TTC549 (cell line): Measurements from ENCODE around the gene DCST1.
A peak's percentile ranks its signal among the peaks of the same experiment; 100 is the strongest.

Experiments
- FAIRE-seq: peaks from 2 replicates; lab custom pipeline; 2012; peaks lifted over from hg19 to GRCh38; lab: Jason Lieb, UNC

Gene DCST1

DNA sequence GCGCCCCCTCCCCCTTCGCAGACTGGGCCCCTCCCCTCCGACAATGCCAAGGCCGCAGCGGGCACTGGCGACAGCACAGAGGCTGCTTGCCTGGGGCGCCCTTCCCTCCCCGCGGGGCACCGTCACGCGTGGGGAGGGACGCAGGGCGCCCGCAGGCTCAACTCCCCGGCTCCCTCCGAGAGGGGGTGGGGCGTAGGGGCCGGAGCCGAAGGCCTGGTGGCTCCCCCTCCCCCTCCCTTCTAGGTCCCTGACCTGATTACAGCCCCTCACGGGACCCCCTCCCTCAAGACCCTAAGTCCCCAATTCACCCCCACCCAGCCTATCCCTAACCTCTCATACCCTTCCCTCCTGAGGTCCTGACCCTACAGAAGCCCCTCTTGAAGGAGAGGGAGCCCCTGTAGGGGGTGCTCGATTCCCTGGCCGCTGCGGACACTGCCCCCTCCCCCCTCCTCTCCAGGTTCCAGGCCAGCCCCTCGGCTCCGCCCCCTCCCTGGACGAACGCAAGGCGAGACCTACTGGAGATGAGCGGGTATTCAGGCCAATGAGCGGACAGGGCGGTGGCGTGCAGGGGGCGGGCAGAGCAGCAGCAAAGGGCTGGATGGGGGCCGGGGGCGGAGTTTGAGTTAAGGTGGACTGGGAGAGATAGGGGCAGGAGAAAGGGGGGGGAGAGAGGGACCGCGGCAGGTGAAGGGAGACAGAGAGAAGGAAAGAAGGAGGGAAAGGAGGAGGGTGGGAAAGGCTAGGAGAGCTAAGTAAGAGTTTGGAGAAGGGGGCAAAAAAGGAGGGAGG is 31.8 kb upstream of the DCST1 start:
- FAIRE-seq = peak; percentile 93

DNA sequence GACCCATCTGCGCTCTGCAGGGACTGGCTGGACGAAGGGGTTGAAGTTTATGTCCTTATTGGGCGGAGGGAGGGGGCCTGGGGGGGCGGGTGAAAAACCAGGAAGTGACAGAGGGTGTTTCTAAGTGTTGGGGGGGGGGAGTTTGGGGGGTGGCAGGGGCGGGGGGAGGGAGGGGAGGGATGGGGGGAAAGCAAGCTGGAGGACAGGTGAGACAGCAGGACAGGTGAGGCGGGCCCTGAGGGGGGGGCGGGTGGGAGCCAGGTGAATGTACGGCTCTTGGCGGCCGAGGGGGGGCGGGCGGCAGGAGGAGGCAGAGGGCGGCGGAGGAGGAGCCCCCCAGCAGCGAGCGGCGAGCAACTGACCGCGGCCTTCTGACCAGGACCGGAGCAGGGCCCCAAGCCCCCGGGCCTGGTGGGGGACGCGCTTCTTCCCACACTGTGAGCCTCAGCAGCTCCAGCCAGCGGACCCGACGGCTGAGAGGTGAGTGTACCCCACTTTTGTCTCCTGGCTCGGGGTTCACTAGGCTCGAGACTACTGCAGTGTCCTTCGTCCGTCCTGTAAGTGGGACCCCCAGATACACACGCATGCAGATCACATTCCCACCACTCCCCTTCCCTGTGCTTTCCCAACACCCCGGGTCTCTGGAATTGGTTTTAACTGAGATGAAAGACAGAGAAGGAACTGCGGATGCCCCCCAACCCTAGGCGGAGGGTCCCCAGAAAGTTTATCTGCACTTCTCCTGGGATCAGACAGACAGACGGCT is 31.0 kb upstream of the DCST1 start, which contains the start of gene ZBTB7B:
Gene ZBTB7B, plus strand, starts transcription at position 339 of the 763 bp plus-strand sequence. CDS start 11,859 bp downstream, outside the sequence.
- no peak for FAIRE-seq

DNA sequence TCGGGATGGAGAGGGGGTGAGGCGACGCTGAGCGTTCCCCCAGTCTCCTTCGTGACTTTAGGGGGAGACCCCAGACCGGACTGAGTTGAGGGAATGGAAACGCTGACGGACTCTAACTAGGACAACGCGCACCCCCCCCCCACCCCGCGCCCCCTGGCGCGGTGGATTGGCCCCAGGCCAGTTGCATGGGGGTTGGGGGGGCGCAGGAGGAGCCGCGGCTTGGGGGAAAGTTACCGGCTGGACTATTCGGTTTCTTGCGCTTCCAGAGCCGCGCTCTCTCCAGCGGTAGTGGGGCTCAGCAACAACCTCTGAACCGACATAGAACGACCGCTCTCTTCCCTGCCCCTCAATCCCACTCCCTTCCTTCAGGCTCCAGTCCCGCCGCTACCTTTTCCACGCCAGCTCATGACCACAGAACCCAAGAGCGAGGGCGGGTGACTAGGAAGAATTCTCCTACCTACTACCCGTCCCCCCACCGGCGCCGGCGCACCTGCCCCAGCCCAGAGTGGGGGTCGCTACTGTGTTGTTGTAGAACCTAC is 30.3 kb upstream of the DCST1 start:
- no peak for FAIRE-seq

DNA sequence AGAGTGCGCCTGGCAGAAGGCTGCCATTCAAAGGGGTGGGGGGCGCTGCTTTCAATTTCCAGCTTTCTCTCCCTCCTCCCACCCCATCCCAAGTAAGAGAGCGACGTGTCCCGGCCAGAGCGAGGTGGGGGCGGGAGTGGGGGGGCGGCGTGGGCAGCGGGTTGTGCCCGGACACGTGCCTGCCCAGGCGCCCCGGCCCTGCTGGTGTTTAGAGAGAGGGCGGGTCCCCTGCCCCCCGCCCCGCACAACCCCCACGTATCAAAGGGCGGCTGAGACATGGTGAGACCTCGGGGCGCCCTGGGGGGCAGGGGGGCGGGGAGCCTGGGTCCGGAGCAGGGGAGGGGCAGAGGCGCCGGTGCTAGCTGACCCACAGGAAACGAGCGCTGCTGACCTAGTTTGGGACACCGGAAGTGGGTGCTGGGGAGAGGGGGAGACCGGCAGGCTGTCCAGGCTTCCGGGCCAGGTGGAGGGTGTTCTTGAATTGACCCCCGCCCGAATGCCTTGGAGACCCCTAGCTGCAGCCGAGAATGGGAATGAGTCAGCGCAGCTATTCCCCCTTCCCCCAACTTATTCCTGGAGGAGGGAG is 29.8 kb upstream of the DCST1 start:
- no peak for FAIRE-seq

DNA sequence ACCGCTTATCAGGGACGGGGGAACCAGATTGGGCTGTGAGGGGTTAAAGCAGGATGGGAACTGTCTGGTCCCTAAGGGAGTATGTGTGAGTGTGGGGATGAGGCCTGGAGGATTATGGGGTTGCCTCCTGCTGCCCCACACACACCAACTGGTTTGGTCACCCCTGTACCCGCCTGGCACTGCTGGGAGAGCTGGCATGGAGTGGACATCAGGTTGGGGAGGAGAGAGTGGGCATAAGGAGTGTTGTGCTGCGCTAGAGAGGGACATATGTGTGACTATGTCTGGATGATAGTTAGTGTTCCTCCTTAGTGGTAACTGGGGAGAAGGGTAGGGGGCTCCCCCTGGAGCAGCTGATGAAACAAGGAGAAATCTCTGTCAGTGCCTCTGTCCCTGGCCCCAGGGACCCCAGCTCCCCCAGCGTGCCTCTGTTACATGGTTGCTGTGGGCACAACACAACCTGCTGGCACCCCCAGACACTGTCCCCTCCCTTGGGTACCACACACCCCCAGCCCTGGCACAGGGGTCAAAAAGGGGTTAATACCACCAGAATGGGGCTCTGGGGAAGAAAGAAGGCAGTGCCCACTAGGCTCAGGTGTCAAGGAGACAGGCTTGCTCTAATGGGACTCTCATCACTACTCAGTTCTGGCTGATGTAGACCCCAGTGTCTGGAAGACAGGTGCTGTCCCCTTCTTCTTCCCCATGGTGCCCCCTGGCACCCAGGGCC is 29.1 kb upstream of the DCST1 start:
- no peak for FAIRE-seq

DNA sequence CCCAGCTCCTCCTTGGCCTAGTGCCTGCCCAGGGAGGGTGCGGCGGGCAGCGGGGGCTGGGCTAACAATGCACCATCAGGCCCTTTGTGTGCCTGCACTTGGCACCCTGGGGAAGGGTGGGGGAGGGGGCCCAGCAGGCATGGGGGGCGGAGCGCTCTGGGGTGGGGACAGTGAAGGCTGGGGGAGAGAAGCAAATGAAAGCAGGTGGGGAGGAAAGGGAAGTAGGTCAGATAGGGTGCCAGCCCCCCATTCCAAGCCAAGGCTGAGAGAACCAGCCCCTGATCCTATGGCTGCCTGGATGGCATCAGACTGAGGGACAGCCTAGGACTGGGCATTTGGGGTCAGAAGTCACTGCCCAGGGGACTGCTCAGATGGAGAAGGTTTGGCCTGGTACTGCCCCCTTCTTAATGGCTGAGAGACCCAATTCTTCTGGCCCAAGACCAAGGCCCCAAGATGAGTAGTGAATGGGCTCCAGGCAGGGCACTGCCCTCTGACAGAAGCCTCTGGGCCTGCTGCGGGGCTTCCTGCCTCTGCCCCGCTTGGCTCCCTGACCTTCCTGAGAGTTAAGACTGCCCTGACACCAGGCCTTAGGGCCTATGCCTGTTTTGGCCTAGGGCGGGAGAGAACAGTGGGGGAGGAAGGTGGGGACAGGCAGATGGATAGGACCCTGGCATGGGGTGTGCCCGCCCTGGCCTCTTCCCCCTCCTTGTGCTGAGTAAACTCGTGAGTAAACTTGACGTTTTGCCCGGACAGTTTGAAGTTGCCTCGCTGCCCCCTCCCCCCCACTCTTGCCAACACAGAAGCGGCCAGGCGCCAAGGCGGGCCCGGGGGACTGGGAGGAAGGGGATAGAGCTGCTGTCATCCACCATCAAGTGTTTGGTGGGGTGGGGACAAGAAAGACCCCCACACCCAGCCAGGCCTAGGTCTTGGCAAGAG is 28.3 kb upstream of the DCST1 start:
- no peak for FAIRE-seq

DNA sequence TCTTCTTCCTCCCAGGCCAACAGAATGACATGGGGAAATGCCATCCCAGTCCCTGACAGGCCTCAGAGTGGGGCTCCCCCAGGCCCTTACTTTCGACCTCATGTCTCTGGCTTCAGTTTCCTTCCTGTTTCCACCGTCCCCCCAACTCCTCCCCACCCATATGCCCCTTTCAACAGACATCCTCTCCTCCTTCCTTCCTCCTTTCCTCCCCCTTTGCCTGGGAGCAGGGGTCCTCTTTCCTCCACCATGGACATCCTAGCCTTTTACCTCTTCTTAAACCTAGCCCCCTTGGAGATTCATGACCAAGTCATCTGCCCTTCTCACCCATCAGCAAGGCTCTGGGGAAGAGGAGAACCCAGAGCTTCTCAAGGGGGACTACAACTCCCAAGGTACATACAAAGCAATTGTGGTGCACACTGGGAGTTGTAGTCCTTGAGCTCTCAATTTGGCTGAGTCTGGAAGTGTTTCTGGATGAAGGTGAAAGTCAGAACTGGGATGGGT is 27.0 kb upstream of the DCST1 start:
- FAIRE-seq = peak; percentile 98

DNA sequence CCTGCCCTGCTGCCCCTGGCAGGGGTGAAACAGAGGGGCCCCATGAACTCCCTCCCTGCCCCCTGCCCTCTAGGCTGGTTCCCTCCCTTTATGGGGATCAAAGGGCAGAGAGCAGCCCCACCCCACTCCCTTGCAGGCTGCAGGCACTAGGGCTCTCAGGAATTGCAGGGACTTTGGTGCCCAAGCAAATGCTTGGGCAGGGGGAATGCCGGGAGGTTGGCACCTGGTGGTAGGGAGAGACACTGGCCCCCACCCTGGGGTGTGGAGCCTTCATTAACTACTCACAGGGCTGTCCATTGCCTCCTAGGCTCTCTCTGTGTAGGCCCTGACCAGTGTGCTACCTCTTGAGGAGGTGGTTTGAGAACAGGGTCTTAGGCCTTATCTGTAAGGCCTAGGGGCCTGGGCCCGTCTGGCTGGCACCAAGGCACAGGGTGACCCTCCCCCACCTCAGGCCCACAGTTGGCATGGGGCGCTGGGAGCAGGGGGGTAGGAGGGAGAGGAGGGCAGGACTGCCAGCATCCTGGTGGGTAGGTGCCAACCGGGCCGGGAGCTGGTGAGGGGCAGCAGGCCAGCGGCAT is 26.3 kb upstream of the DCST1 start:
- FAIRE-seq = no peak

DNA sequence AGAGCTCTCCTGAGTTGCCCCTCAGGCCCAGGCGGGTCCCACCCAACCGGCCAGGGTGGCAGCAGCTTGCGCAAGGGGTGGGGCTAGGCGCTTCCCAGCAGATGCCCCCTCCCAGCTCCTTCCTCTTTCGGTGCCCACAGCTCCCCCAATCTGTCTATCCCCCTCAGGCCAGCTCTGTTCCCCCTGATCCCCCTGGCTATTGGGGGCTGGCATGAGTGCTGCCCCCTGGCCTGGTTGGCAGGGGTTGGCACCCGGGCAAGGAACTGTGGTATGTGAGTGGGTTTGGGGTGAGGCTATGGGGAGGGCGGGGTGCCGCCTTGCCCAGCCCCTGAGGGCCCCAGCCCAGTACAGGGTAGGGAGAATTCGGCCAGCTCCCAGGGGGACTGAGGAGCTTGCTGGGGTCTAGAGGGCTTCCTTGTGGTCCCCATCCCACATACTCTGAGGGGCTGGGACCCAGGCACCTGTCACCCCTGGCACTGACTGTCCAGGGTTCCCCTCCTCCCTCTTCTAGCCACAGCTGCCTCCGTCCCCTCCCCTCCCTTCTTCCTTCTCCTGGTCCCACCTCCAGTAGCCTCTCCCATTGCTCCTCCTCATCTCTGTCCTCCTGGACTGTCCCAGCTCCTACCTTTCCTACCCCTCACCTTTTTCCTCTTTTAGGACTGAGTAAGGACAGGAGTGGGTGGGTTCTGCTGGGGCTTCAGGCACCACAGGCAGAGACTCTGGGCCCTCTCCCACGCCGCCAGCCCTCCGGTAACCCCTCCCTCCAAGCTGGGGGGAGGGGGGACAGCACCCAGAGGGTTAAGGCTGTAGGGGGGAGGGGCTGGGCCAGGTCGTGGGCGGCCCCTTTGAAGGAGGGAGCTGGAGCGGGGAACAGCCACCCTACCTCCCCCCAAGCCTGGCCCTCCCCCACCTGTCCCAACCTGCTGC is 25.3 kb upstream of the DCST1 start:
- no peak for FAIRE-seq

DNA sequence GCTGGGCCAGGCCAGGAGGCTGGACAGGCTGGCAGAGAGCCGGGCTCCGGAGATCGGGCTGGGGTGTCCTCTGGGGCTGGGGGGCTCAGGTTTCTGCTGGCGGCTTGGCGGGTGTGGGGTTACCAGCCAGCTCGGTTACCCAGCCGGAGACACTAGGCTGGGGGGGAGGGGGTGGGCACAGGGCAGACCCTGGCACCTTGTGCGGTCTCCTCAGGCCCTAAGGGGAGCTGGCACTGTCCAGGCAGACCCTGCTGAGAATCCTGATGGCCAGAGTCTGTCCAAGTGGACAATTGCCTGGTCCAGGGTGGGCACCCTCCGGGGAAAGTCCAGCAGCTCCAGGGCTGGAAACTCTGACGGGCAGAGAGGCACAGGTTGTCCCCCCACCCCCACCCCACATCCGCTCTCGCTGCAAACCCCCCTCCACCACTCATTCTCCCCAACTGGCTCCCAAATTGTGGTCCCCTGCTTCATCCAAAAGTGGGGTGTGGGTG is 24.4 kb upstream of the DCST1 start:
- FAIRE-seq = no peak

DNA sequence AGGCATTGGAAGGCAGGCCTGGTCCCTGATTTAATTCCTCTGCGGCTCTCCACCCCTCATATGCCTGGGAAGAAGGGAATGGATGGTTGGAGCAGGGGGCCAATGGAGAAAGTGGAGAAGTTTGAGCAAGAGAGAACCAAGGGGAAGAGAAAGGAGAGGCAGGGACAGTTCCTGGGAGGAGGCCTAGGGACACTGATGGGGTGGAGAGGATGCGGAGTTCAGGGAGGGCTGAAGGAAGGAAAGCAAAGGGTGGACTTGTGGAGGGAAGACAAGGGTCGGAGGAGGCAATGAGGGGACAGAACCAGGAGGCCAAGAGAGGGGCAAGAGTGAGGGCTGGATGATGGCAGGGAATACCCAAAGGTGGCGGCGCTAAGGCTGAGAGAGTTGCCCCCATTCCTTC is 23.9 kb upstream of the DCST1 start:
- no peak for FAIRE-seq

DNA sequence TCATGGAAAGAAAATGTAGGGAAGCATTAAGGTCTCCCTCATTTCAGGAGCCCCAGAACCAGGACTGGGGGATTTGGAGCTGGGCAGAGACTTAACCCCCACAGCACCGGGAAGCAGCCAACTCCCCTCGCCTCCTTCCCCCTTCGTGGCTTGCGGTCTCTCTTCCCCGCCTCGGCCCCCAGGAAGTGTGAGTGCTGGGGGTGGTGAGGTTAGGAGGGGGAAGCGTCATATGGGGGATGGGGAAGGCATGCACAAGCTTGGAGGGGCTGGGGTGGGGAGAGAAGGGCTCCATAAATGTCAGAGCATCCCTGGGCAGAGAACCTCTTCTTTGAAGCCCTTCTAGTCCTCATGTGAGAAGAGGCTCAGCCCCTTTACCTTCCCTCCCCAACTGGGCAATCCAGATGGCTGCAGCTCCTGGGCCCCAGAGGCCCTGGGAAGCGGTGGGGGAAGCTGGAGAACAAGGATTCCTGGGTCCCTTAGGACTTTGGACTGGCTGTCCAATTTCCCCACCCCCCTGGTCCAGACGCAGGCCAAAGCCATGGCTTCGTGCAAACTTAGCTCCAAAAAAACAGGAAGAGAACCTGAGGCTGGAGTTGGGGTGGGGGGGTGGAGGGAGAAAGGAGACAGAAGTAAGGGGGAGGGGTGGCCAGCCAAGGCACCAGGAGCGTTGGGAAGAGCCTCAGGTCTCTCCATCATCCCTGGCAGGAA is 23.3 kb upstream of the DCST1 start:
- no peak for FAIRE-seq

DNA sequence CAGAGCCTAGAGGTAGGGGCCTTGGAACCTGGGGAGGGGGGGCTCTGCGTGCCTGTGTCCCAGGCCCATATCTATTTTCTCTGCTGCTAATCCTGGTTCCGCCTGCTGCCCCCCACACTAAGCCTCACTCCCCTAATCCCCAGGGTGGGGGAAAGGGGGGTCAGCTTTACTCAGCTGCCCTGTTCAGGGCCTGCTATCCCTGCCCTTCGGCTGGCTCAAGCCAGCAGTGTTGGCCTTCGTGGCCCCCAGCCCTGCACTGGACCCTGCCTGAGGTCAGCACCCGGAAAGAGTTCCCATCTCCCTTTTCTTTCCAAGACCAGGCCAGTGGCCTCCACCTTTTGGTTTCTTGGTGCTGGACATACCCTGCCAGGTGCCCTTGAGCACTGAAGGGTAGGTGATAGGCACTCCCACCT is 22.6 kb upstream of the DCST1 start:
- FAIRE-seq = no peak

DNA sequence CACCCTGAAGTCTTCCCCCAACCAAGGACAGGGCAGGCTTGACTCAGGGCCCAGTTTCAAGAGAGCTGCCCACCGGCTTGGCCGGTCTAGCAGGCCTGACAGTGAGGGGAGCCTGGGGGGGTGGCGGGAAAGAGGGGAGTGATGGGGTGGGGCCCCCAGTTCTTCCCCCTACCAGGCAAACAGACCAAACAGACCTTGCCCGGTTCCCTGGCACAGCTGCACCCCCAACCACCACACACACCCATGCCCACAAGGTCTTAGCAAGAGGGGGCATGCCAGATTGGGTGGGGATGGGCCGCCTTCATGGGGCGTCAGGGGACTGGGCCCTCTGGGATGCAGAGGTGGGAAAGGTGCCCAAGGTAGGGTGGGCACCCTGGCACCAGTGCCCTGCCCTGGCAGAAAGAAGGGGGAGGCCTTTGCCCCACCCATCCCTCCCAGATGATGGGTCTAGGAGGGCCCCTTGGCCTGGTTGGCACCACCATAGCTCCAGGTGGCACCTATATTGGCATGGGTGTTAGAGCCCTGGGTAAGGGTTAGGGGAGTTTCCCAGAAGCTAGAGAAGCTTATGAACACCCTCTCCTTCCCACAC is 22.1 kb upstream of the DCST1 start:
- no peak for FAIRE-seq

DNA sequence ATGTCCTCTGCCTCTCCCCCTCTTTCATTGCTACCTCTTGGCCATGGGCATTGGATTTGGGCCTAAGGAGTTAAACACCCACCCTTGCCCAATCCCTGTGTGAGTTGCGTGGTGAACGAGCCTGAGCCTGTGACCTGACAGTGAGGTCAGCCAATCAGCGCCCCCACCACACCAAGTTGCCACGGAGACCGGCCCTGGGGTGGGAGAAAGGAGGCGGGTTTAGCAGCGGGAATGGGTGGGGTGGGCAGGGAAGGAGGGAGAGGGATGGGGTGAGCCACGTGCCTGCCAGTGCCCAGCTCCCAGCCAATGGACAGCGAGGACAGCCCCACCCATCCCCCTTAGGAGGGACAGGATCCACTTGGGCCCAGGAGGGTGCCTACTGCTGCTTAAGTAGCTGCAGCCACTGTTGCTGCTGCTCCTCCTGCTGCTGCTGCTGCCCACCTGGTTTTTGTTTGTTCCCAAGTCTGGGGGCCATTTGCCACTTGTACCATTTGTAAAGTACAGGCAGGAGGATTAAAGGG is 21.5 kb upstream of the DCST1 start:
- no peak for FAIRE-seq

DNA sequence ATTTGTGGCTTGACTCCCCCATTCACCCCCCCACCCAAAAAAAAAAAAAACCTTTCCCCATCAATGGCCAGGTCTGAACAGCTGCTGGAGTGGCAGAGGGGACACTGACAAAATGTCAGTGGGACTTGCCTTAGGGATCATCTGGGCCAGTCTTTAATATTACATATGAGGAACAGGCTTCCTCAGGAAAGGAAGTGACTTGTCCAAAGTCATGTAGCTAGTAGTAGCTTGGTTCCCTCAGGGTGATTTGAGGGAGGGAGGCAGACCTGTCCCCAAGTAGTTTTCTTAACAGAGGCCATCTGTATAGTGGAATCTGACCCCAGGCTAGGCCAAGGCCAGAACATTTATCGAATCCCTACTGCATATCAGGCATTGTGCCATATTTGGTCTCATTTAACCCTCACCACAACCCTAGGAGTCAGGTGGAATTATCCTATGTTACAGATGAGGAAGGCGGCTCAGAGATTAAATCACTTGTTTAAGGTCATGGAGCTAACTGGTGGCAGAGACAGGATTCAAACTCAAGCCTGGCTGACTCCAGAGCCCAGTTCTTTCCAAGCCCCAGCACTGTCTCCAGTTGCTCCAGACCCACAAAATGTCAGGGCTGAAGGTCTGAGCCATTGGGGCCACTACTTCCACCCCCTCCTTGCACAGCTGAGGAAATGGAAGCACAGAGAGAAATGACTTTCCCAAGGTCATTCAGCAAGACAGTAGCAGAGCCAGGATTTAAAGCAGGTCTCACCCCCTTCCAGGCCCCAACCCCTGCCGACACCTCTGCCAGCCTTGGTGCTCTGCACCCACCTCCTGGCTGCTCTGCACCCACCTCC is 20.6 kb upstream of the DCST1 start:
- no peak for FAIRE-seq

DNA sequence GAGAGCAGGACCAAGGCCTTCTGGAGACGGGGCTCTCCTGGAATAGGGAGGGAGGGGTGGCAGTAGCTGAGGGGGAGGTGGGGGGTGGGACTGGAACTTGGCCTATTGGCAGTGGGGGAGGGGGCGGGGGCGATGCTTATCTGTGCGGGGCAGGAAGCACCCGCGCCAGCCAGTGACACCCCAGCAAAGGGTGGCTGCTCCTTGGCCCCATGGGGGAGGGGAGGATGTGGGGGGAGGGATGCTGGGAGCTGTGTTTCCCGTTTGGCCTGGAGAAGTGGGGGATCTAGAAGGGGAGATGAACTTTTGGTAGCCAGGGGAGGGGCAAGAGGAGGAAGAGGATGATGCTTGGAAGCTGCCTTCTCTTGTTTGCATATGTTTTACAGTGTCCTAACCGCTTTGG is 20.0 kb upstream of the DCST1 start:
- FAIRE-seq = no peak
